D721Med (cell line): ENCODE data around the gene MRPL49.
"Not testable (repeated sequence)": the region's sequence is repeated elsewhere in the genome, so short reads cannot be mapped to it uniquely, and the experiment has no call there.

Source experiments
- DNase-seq: peaks from one replicate; pipeline ENCODE4 v3.0.0; 2011; ENCODE audit warnings: low spot score; ENCODE audit not compliant: insufficient read length
- FAIRE-seq: peaks from 2 replicates; lab custom pipeline; 2011; peaks lifted over from hg19 to GRCh38; lab: Jason Lieb, UNC
- CTCF ChIP-seq: IDR thresholded peaks from 2 replicates; pipeline ENCODE4 v1.5.1; 2012; ENCODE audit warnings: mild to moderate bottlenecking, control low read depth; ENCODE audit not compliant: insufficient read depth; ENCODE audit errors: missing control alignments

MRPL49 gene

GRCh38 chr11:65113839-65114238 lies 8.3 kb upstream of the MRPL49 start:
- no peak for DNase-seq
- FAIRE-seq = no peak
- no peak for TF ChIP-seq CTCF

DNA sequence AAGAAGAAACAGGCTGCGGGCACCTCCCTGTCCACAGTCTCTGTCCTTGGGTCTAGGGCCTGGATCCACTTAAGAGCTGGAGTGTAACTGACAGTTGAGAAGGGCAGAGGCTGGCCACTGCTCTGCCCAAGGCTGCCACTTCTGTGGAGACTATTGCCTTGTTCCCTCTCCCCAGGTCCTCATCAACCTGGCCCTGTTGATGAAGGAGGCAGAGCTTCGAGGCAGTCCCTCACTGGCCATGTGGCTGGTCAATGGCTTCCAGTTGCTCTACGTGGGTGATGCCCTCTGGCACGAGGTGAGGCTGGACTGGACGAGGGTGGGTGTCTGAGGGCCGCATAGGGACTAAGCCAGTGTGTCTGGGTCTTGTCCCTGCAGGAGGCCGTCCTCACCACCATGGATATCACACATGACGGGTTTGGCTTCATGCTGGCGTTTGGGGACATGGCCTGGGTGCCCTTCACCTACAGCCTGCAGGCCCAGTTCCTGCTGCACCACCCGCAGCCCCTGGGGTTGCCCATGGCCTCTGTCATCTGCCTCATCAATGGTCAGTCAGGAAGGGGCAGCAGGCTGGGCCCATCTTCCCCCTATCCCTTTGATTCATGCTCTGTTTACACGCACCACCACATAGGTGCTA lies 7.5 kb upstream of the MRPL49 start:
- FAIRE-seq = no peak

GRCh38 chr11:65115361-65116082 lies 6.6 kb upstream of the MRPL49 start:
- FAIRE-seq = no peak
- no peak for DNase-seq
- TF ChIP-seq CTCF = no peak

More for the DNA sequence above, 7.5 kb upstream of the MRPL49 start:
- no peak for DNase-seq
- TF ChIP-seq CTCF = no peak

GRCh38 chr11:65116370-65117205 lies 5.5 kb upstream of the MRPL49 start:
- FAIRE-seq = no peak
- no peak for DNase-seq
- no peak for TF ChIP-seq CTCF

- TF ChIP-seq CTCF = peak; percentile 87
- FAIRE-seq = peak; percentile 46
- DNase-seq = peak; percentile 87
These were observed 4.7 kb upstream of the MRPL49 start, which contains the start of gene ZNHIT2 for GRCh38 chr11:65117206-65118096. Gene ZNHIT2 (minus strand): TSS chr11:65117701. CDS start chr11:65117653, 48 bp downstream.

DNA sequence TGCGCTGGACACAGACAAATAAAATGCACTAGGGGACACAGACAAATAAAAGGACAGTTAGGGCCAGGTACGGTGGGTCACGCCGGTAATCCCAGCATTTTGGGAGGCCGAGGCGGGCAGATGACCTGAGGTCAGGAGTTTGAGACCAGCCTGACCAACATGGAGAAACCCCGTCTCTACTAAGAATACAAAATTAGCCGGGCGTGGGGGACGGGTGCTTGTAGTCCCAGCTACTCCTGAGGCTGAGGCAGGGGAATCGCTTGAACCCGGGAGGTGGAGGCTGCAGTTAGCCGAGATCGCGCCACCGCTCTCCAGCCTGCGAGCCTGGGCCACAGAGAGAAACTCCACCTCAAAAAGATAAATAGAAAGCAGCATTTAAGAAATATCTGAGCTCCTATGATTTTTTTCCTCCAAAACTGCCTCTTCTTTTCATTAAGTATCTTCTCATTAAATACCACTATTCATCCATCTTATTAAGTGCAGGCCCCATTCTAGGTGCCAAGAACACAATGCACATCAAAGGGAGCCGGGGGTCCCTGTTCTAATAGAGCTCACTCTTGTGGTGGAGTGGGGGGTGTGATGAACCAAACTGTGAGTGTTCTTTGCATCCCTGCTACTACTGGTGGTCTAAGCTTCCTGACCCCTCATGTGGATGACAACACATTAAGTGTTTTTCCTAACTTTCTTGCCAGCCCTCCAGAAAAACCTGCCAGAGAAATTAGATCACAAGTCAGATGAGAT lies 3.9 kb upstream of the MRPL49 start:
- DNase-seq = no peak
- TF ChIP-seq CTCF = no peak
- FAIRE-seq = no peak

DNA sequence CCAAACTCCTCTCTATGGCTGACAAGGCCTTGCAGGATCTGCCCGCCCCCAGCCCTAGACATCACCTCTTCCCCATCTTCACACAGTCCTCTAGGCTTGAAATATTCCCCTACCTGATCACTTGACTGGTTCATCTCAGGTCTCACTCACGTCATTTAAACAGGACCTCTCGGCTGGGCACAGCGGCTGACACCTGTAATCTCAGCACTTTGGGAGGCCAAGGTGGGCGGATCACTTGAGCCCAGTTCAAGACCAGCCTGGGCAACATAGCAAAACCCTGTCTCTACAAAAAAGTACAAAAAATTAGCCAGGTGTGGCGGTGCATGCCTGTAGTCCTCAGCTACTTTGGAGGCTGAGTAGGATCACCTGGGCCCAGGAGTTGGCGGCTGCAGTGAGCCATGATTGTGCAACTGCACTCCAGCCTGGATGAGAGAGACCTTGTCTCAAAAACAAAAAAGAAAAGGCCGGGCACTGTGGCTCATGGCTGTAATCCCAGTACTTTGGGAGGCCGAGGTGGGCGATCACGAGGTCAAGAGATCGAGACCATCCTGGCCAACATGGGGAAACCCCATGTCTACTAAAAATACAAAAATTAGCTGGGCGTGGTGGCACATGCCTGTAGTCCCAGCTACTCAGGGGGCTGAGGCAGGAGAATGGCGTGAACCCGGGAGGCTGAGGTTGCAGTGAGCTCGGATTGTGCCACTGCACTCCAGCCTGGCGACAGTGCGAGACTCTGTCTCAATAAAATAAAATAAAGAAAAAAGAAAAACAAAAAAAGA lies 3.0 kb upstream of the MRPL49 start:
- DNase-seq, FAIRE-seq: not testable (repeated sequence)
